Bronchial epithelial cell (primary cell): ENCODE results near the gene KCND3. TPM values are rescaled to one million over a fixed set of nuclear protein-coding genes. Genes with fewer than 3 reads are reported as not detected.
A peak's percentile ranks its signal among the peaks of the same experiment; 100 is the strongest.

Experiments used
- DNase-seq: peaks from one replicate; pipeline ENCODE4 v3.0.0-alpha.2; 2010; ENCODE audit warnings: low read depth
- FAIRE-seq: peaks from 2 replicates; lab custom pipeline; 2011; peaks lifted over from hg19 to GRCh38; lab: Jason Lieb, UNC
- H3K27me3 ChIP-seq: 2 replicates; pipeline ENCODE4 v1.5.1; 2011; ENCODE audit warnings: low read length; ENCODE audit not compliant: control insufficient read depth, insufficient read depth
- H3K36me3 ChIP-seq: 2 replicates; pipeline ENCODE4 v1.5.1; 2011; ENCODE audit warnings: low read length; ENCODE audit not compliant: control insufficient read depth, insufficient read depth
- H3K4me3 ChIP-seq: 2 replicates; pipeline ENCODE4 v1.5.1; 2011; ENCODE audit warnings: mild to moderate bottlenecking, low read depth, low read length, control low read depth
- total RNA-seq: library from RNA; depleted of rRNA; stranded (reverse); fragments of >200 nt; gene quantifications from 2 replicates; pipeline ENCODE4 v1.2.1, GENCODE V29; 2014
- TF ChIP-seq, protein P1 (sequence below): IDR thresholded peaks from 2 replicates; pipeline ENCODE4 v1.5.1; 2011; ENCODE audit warnings: mild to moderate bottlenecking, moderate library complexity, low read length, control low read depth, inconsistent platforms; ENCODE audit not compliant: insufficient read depth, severe bottlenecking

KCND3 gene
- total RNA-seq, 1 donor from 2014 or later = under 0.01 TPM

DNA sequence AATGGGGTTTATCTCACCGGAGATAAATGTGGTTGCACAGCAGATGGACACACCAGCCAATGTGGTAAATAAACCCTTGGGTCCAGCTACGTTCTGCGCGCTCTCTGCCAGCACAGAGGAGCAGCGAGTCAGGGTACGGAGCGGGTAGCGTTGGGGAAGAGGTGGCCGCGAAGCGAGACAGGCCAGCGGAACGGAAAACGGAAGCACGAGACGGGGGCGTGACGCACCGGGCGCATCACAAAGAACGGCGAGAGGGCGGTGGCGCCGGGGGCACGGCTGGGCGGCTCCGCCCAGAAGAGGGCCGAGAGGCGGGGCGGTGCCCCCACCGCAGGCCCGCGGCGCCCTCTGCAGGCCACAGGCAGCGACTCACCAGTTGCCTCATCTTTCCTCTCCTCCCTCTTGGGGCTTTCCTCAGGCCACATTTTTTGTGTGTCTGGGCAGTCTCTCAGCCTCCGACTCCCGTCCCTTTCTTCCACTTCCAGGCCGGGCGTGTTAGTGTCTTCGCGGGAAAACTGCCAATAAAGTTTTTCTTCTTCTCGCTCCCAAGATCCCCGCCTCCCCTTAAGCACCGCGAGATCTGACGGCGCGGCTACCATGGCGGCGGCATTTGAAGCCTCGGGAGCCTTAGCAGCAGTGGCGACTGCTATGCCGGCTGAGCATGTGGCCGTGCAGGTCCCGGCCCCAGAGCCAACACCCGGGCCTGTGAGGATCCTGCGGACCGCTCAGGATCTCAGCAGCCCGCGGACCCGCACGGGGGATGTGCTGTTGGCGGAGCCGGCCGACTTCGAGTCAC lies 233.9 kb downstream of the KCND3 start, which contains the start of gene DDX20:
DDX20 (plus strand) TSS at position 571 of the 793 bp plus-strand sequence; CDS start at position 595, 24 bp downstream.
- Histone ChIP-seq H3K4me3 (peak within 1 kb of the TSS; percentile 71), H3K36me3 (peaks cover 3% of the 10 kb centered on the region), H3K27me3 (no peaks in the 10 kb centered on the region)
- TF ChIP-seq, protein P1, sequence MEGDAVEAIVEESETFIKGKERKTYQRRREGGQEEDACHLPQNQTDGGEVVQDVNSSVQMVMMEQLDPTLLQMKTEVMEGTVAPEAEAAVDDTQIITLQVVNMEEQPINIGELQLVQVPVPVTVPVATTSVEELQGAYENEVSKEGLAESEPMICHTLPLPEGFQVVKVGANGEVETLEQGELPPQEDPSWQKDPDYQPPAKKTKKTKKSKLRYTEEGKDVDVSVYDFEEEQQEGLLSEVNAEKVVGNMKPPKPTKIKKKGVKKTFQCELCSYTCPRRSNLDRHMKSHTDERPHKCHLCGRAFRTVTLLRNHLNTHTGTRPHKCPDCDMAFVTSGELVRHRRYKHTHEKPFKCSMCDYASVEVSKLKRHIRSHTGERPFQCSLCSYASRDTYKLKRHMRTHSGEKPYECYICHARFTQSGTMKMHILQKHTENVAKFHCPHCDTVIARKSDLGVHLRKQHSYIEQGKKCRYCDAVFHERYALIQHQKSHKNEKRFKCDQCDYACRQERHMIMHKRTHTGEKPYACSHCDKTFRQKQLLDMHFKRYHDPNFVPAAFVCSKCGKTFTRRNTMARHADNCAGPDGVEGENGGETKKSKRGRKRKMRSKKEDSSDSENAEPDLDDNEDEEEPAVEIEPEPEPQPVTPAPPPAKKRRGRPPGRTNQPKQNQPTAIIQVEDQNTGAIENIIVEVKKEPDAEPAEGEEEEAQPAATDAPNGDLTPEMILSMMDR = peak; percentile 83
- no peak for FAIRE-seq
- DNase-seq = peak; percentile 92

DNA sequence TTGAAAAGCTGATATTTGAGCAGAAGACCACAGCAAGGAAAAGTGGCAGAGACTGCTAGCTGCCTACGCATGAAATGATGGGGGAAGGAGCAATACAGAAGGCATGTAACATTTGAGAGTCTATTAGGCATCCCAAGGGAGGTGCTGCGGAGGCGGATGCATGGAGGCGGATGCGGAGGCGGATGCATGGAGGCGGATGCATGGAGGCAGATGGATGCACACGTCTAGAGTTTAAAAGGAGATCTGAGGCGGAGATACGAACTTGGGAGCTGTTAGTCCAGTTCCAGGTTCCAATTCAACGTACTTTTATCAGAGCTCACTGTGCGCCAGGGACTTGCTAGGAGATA lies 234.5 kb downstream of the KCND3 start:
- FAIRE-seq = no peak
- TF ChIP-seq, protein P1 = no peak
- no peak for DNase-seq
- H3K36me3 ChIP-seq = peaks cover 2% of the 10 kb centered on the region
- H3K4me3 ChIP-seq = peak overlapping the region; percentile 71
- no peaks in the 10 kb centered on the region for H3K27me3 ChIP-seq

DNA sequence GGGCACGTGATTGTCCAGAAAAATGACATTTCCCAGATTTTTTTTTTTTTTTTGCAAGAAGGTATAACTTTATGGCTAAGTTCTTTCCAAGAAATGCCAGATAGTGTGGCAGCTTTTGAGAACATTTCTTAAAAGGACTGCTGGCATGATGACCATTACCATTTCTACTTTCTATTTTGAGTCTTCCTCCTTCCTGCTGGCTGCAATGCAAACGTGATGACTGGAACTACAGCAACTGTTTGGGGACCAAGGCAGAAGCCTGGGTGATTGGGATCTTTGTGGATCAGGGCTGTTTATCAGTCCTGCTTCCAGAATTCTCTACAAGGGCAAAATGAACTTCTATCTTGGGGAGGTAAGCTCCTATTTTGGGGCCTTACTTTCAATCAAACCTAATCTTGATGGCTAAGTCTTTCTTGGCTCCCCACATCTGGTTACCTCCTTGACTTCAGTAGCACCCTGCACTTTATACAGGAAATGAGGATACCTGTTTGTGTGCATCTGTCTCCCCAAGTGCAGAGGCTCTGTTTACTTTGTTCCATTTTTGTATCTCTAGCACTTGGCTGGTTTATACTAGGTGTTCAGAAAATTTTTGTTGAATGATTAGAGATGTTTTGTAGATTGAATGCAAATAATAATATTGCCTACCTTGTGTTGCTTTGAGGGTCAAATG lies 237.4 kb downstream of the KCND3 start:
- Histone ChIP-seq H3K4me3 (no peak overlapping the region), H3K36me3 (peaks cover 2% of the 10 kb centered on the region), H3K27me3 (no peaks in the 10 kb centered on the region)
- FAIRE-seq = no peak
- DNase-seq = no peak
- TF ChIP-seq, protein P1 = no peak

DNA sequence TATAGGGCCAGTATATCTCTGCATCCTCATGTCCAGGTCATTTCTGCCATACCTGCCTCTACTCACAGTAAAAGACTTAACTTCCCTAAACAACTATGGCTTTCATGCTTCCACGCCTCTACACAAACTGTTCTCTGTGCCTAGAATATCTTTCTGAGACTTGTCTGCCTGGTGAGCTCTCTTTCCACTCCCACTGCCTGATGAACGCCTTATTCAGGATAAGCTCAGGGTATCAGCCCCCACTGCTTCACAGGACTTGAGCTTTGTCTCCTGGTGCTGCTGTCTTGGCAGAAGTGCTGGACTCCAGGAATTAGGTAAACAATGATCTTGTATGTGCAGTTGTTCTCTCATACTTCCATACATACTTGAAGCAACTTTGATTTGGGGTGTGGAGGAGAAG lies 238.6 kb downstream of the KCND3 start:
- FAIRE-seq = no peak
- Histone ChIP-seq H3K27me3 (no peaks in the 10 kb centered on the region), H3K36me3 (no peaks in the 10 kb centered on the region), H3K4me3 (no peak overlapping the region)
- no peak for DNase-seq
- TF ChIP-seq, protein P1 = no peak

DNA sequence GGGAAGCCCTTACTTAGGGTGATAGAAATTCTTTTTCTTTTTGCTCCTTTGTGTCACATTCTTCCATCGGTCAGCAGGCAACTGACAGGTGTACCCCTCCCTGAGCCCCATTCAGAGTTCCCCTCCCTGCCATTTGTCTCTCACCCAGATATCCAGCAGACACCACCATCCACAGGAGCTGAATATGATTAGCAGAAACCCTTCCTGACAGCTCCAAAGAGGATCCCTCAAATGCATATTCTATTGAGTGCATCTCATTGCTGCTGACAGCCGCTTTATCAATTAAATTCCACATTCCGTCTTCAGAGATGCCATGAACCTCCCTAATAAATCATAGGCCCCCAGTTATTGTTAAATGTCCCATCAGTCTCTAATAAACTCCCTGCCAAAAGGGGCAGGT lies 239.8 kb downstream of the KCND3 start:
- Histone ChIP-seq H3K36me3 (no peaks in the 10 kb centered on the region), H3K4me3 (no peak overlapping the region), H3K27me3 (no peaks in the 10 kb centered on the region)
- TF ChIP-seq, protein P1 = no peak
- no peak for DNase-seq
- FAIRE-seq = no peak
